ENCODE data around the gene KBTBD7.

- no peak for TF ChIP-seq PRDM10 (tag by site-specific recombination; IDR thresholded peaks at IDR 0.05)
- TF ChIP-seq REST (tag by site-specific recombination; IDR thresholded peaks at IDR 0.05), result no peak
- no peak for TF ChIP-seq ZNF488 (tag by site-specific recombination; IDR thresholded peaks at IDR 0.05)
- no peak for TF ChIP-seq ZNF274 (IDR thresholded peaks at IDR 0.05; ENCODE audit: low read length)
- no peak for TF ChIP-seq ZNF274 (tag by site-specific recombination; IDR thresholded peaks at IDR 0.05; ENCODE audit: borderline replicate concordance)
- TF ChIP-seq CTCF (tag by site-specific recombination; IDR thresholded peaks at IDR 0.05), result no peak
- TF ChIP-seq, protein P1, sequence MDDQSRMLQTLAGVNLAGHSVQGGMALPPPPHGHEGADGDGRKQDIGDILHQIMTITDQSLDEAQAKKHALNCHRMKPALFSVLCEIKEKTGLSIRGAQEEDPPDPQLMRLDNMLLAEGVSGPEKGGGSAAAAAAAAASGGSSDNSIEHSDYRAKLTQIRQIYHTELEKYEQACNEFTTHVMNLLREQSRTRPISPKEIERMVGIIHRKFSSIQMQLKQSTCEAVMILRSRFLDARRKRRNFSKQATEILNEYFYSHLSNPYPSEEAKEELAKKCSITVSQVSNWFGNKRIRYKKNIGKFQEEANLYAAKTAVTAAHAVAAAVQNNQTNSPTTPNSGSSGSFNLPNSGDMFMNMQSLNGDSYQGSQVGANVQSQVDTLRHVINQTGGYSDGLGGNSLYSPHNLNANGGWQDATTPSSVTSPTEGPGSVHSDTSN (CRISPR knock-in tag; IDR thresholded peaks at IDR 0.05), result no peak
- no peak for TF ChIP-seq GLI4 (tag by site-specific recombination; IDR thresholded peaks at IDR 0.05)
Measured at GRCh38 chr13:41154042-41154441, 40.3 kb downstream of the KBTBD7 start.

Measured in HEK293 (cell line).